Measurements from ENCODE around the gene VIL1.

Gene VIL1

GRCh38 chr2:218405746-218406208 lies 13.1 kb upstream of the VIL1 start:
- Histone ChIP-seq H3K36me3 (ENCODE audit: insufficient read depth, low read length) (peaks cover 21% of the 10 kb centered on the region; the same call in 1 of the 2 replicates), H3K4me3 (peak overlapping the region; percentile 82), H3K9ac (ENCODE audit: insufficient read length) (peak overlapping the region; percentile 65), H3K27ac (peak overlapping the region; percentile 80), H3K9me3 (ENCODE audit: low read depth, low read length) (no peaks in the 10 kb centered on the region)
- TF ChIP-seq POLR2AphosphoS5 (IDR thresholded peaks at IDR 0.05; ENCODE audit: borderline replicate concordance, low read depth, low read length), result no peak
- TF ChIP-seq EZH2 (IDR thresholded peaks at IDR 0.05), result no peak
- TF ChIP-seq FOXP2 (optimal IDR thresholded peaks at IDR 0.05; ENCODE audit: control extremely low read depth, extremely low read length, insufficient read depth), result no peak
- no peak for DNase-seq (ENCODE audit: low read depth, low spot score)

GRCh38 chr2:218406209-218406948 lies 12.5 kb upstream of the VIL1 start:
- Histone ChIP-seq H3K4me3 (peak overlapping the region; percentile 82), H3K9me3 (ENCODE audit: low read depth, low read length) (no peaks in the 10 kb centered on the region), H3K9ac (ENCODE audit: insufficient read length) (peak overlapping the region; percentile 65), H3K27ac (peak overlapping the region; percentile 89), H3K36me3 (ENCODE audit: insufficient read depth, low read length) (peaks cover 19% of the 10 kb centered on the region; the same call in 1 of the 2 replicates)
- no peak for TF ChIP-seq FOXP2 (optimal IDR thresholded peaks at IDR 0.05; ENCODE audit: control extremely low read depth, extremely low read length, insufficient read depth)
- TF ChIP-seq EZH2 (IDR thresholded peaks at IDR 0.05), result no peak
- TF ChIP-seq POLR2AphosphoS5 (IDR thresholded peaks at IDR 0.05; ENCODE audit: borderline replicate concordance, low read depth, low read length), result peak; percentile 12; the same call in 1 of the 2 replicates
- no peak for DNase-seq (ENCODE audit: low read depth, low spot score)

GRCh38 chr2:218406949-218407618 lies 11.8 kb upstream of the VIL1 start:
- Histone ChIP-seq H3K4me3 (peak overlapping the region; percentile 82), H3K9ac (ENCODE audit: insufficient read length) (peak overlapping the region; percentile 61), H3K9me3 (ENCODE audit: low read depth, low read length) (no peaks in the 10 kb centered on the region), H3K27ac (peak overlapping the region; percentile 89), H3K36me3 (ENCODE audit: insufficient read depth, low read length) (peaks cover 12% of the 10 kb centered on the region; the same call in 1 of the 2 replicates)
- no peak for DNase-seq (ENCODE audit: low read depth, low spot score)
- TF ChIP-seq EZH2 (IDR thresholded peaks at IDR 0.05), result no peak
- TF ChIP-seq FOXP2 (optimal IDR thresholded peaks at IDR 0.05; ENCODE audit: control extremely low read depth, extremely low read length, insufficient read depth), result no peak
- TF ChIP-seq POLR2AphosphoS5 (IDR thresholded peaks at IDR 0.05; ENCODE audit: borderline replicate concordance, low read depth, low read length), result no peak; the same call in 1 of the 2 replicates

- Histone ChIP-seq H3K9ac (ENCODE audit: insufficient read length) (no peak overlapping the region), H3K9me3 (ENCODE audit: low read depth, low read length) (no peaks in the 10 kb centered on the region)
These were observed 11.2 kb upstream of the VIL1 start for GRCh38 chr2:218407717-218408116.

GRCh38 chr2:218418321-218418716 lies 604 bp upstream of the VIL1 start:
- Histone ChIP-seq H3K9ac (ENCODE audit: insufficient read length) (no peak overlapping the region), H3K4me3 (no peak overlapping the region), H3K9me3 (ENCODE audit: low read depth, low read length) (no peaks in the 10 kb centered on the region), H3K27ac (no peak overlapping the region), H3K36me3 (ENCODE audit: insufficient read depth, low read length) (no peaks in the 10 kb centered on the region)
- DNase-seq (ENCODE audit: low read depth, low spot score), result no peak
- TF ChIP-seq EZH2 (IDR thresholded peaks at IDR 0.05) (no peak), POLR2AphosphoS5 (IDR thresholded peaks at IDR 0.05; ENCODE audit: borderline replicate concordance, low read depth, low read length) (no peak), FOXP2 (optimal IDR thresholded peaks at IDR 0.05; ENCODE audit: control extremely low read depth, extremely low read length, insufficient read depth) (no peak)

More at GRCh38 chr2:218407717-218408116, 11.2 kb upstream of the VIL1 start:
- no peak for TF ChIP-seq FOXP2 (optimal IDR thresholded peaks at IDR 0.05; ENCODE audit: control extremely low read depth, extremely low read length, insufficient read depth)
- TF ChIP-seq EZH2 (IDR thresholded peaks at IDR 0.05), result no peak
- no peak for TF ChIP-seq POLR2AphosphoS5 (IDR thresholded peaks at IDR 0.05; ENCODE audit: borderline replicate concordance, low read depth, low read length)
- Histone ChIP-seq H3K27ac (no peak overlapping the region), H3K4me3 (no peak overlapping the region), H3K36me3 (ENCODE audit: insufficient read depth, low read length) (peaks cover 6% of the 10 kb centered on the region; the same call in 1 of the 2 replicates)
- no peak for DNase-seq (ENCODE audit: low read depth, low spot score)

- Histone ChIP-seq H3K27ac (no peak overlapping the region), H3K9me3 (ENCODE audit: low read depth, low read length) (no peaks in the 10 kb centered on the region), H3K4me3 (no peak overlapping the region), H3K9ac (ENCODE audit: insufficient read length) (no peak overlapping the region), H3K36me3 (ENCODE audit: insufficient read depth, low read length) (no peaks in the 10 kb centered on the region)
- TF ChIP-seq FOXP2 (optimal IDR thresholded peaks at IDR 0.05; ENCODE audit: control extremely low read depth, extremely low read length, insufficient read depth) (no peak), EZH2 (IDR thresholded peaks at IDR 0.05) (no peak), POLR2AphosphoS5 (IDR thresholded peaks at IDR 0.05; ENCODE audit: borderline replicate concordance, low read depth, low read length) (no peak)
- DNase-seq (ENCODE audit: low read depth, low spot score), result no peak
These were observed 800 bp downstream of the VIL1 start for GRCh38 chr2:218419630-218420216.

GRCh38 chr2:218421027-218421426 lies 2.1 kb downstream of the VIL1 start:
- Histone ChIP-seq H3K9ac (ENCODE audit: insufficient read length) (no peak overlapping the region), H3K9me3 (ENCODE audit: low read depth, low read length) (no peaks in the 10 kb centered on the region), H3K27ac (no peak overlapping the region), H3K36me3 (ENCODE audit: insufficient read depth, low read length) (no peaks in the 10 kb centered on the region), H3K4me3 (no peak overlapping the region)
- TF ChIP-seq EZH2 (IDR thresholded peaks at IDR 0.05), result no peak
- no peak for TF ChIP-seq FOXP2 (optimal IDR thresholded peaks at IDR 0.05; ENCODE audit: control extremely low read depth, extremely low read length, insufficient read depth)
- no peak for TF ChIP-seq POLR2AphosphoS5 (IDR thresholded peaks at IDR 0.05; ENCODE audit: borderline replicate concordance, low read depth, low read length)
- DNase-seq (ENCODE audit: low read depth, low spot score), result no peak

All from SK-N-MC (cell line).